GM21737 (cell line): Measurements from ENCODE around the gene LRCH1.
A peak's percentile ranks its signal among the peaks of the same experiment; 100 is the strongest.

Experiments
- ATAC-seq: cut with Tn5 transposase; IDR thresholded peaks from one replicate; pipeline ENCODE4 v1.9.1; 2021; ENCODE audit warnings: mild to moderate bottlenecking, moderate library complexity; ENCODE audit not compliant: unreplicated experiment

LRCH1 gene

GRCh38 chr13:46783504-46783903 lies 230.5 kb downstream of the LRCH1 start:
- no peak for ATAC-seq

- ATAC-seq = no peak
Measured at GRCh38 chr13:46795321-46795720, 242.4 kb downstream of the LRCH1 start.

- no peak for ATAC-seq
Measured at GRCh38 chr13:46796129-46796514, 243.2 kb downstream of the LRCH1 start.

GRCh38 chr13:46796515-46797474 lies 243.8 kb downstream of the LRCH1 start, which contains the start of gene ESD:
Gene ESD, minus strand, starts transcription at chr13:46797161. Its CDS starts 5,748 bp downstream, at chr13:46791413.
- peak; percentile 94 for ATAC-seq

GRCh38 chr13:46797501-46798237 lies 244.7 kb downstream of the LRCH1 start:
- ATAC-seq = no peak

- ATAC-seq = no peak
Measured at GRCh38 chr13:46799139-46799538, 246.2 kb downstream of the LRCH1 start.

GRCh38 chr13:46801858-46802257 lies 248.9 kb downstream of the LRCH1 start:
- no peak for ATAC-seq
